BE2C (cell line): ENCODE data around the gene INO80.

ENCODE experiments used
- DNase-seq: peaks from one replicate; pipeline ENCODE4 v3.0.0-alpha.2; 2020
- H3K27me3 ChIP-seq: fragments of 250-450 bp; sonication (Bioruptor Pico); 2 replicates; pipeline ENCODE4 v1.5.1; 2020; ENCODE audit warnings: mild to moderate bottlenecking
- H3K36me3 ChIP-seq: fragments of 250-450 bp; sonication (Bioruptor Pico); 2 replicates; pipeline ENCODE4 v1.5.1; 2020; ENCODE audit warnings: mild to moderate bottlenecking
- H3K4me1 ChIP-seq: fragments of 250-450 bp; sonication (Bioruptor Pico); 2 replicates; pipeline ENCODE4 v1.5.1; 2020
- H3K4me3 ChIP-seq: 2 replicates; pipeline ENCODE4 v1.5.1; 2011; ENCODE audit warnings: low read depth, low read length
- H3K9me3 ChIP-seq: fragments of 250-450 bp; sonication (Bioruptor Pico); 2 replicates; pipeline ENCODE4 v1.5.1; 2020
- TF ChIP-seq, protein P1 (sequence below): IDR thresholded peaks from 2 replicates; pipeline ENCODE4 v1.5.1; 2012; ENCODE audit warnings: mild to moderate bottlenecking, low read depth, low read length

INO80 gene

DNA sequence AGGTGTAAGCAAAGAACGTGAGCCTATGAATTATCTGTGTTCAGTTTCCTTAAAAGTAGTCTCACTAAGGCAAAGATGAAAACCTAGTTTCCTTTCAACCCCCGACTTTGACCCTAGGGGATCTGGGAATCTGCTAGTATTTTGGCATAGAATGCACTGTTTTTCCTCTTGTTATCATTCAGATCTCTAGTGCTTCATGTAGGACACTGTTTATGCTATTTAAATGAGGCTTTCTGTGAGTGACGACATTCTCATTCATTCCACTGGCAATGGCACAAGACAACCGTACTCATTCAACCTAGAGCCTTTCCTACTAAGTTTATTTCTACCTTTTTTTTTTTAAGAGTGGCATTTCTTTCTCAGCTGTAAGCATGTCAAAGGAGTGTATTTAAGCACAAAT, 95.8 kb downstream of the INO80 start:
- H3K27me3 ChIP-seq = no peaks in the 10 kb centered on the region
- no peak overlapping the region for H3K4me3 ChIP-seq
- TF ChIP-seq, protein P1, sequence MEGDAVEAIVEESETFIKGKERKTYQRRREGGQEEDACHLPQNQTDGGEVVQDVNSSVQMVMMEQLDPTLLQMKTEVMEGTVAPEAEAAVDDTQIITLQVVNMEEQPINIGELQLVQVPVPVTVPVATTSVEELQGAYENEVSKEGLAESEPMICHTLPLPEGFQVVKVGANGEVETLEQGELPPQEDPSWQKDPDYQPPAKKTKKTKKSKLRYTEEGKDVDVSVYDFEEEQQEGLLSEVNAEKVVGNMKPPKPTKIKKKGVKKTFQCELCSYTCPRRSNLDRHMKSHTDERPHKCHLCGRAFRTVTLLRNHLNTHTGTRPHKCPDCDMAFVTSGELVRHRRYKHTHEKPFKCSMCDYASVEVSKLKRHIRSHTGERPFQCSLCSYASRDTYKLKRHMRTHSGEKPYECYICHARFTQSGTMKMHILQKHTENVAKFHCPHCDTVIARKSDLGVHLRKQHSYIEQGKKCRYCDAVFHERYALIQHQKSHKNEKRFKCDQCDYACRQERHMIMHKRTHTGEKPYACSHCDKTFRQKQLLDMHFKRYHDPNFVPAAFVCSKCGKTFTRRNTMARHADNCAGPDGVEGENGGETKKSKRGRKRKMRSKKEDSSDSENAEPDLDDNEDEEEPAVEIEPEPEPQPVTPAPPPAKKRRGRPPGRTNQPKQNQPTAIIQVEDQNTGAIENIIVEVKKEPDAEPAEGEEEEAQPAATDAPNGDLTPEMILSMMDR = no peak
- H3K36me3 ChIP-seq = peaks cover 60% of the 10 kb centered on the region
- DNase-seq = no peak
- no peaks in the 10 kb centered on the region for H3K9me3 ChIP-seq
- no peaks in the 10 kb centered on the region; the same call in 1 of the 2 replicates for H3K4me1 ChIP-seq

DNA sequence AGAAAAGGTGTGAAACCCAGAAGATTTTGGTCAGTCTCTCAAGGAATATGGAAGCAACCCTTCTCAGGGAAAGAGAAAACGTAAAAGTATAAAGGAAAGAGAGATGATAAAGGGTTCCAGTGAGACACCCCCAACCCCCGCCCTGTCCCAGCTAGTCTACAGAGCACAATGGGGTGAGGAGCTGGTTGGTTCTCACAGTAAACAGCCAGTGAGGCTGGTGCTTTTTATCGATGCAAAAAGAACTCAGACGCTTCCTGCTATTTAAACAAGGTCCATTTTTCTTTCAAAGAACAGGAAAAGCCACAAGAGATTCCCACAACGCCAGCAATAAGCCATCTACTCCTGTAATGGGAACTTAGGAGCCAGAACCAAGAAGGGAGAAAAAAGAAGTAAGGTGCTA, 96.9 kb downstream of the INO80 start:
- peaks cover 68% of the 10 kb centered on the region for H3K36me3 ChIP-seq
- H3K27me3 ChIP-seq = no peaks in the 10 kb centered on the region
- H3K4me3 ChIP-seq = no peak overlapping the region
- no peaks in the 10 kb centered on the region for H3K9me3 ChIP-seq
- TF ChIP-seq, protein P1 = no peak
- DNase-seq = no peak
- no peaks in the 10 kb centered on the region; the same call in 1 of the 2 replicates for H3K4me1 ChIP-seq

DNA sequence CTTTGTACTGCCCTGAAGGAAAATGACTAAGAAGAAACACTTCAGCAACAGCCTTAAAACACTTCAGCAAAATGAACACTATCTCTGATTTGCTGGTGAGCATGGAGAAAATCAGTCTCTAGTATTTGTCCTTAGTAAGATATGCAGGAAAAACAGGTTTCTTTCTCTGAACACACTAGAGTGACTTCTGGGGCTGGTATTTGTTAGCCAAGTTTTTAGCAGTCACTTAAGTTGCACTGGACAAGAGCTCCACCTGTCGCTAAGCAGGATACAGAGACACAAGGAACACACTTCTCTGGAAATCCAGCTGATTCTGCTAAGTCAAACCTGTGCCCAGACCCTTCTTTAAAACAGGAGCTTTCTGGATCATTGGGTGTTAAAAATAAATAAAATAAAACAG, 97.5 kb downstream of the INO80 start:
- no peak for DNase-seq
- TF ChIP-seq, protein P1 = no peak
- Histone ChIP-seq H3K4me3 (no peak overlapping the region), H3K27me3 (no peaks in the 10 kb centered on the region), H3K36me3 (peaks cover 70% of the 10 kb centered on the region), H3K9me3 (no peaks in the 10 kb centered on the region), H3K4me1 (no peaks in the 10 kb centered on the region; the same call in 1 of the 2 replicates)

DNA sequence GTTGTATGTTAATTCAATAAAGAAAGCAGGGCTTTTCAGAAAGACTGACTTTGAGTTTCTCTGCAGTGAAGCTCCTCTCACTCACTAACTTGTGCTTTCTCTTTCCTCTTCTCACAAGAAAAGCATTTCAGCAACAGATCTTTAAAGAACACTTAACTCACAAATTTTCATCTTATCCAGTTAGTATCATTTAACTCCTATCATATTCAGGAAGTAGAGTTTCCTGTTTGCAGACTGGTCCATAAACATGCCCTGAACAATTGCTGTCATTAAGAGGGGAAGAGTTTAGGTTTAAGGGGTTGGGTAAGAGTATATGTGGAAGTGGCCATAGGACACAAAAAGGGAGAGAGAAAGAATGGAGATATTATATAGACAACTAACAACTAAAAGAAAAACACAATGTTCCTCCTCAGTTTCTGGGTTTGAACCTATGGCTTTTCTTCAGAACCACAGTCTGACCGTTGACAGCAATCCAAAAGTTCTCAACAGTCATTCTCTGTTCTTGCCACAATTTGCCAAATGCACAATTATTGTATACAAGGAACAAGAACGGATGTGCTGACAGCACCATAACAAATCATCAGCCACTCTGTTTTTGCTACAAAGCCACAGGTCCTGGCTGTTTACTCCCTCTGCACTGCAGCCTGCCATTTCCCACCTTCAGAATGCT, 98.9 kb downstream of the INO80 start:
- H3K4me1 ChIP-seq = no peaks in the 10 kb centered on the region; the same call in 1 of the 2 replicates
- H3K36me3 ChIP-seq = peaks cover 68% of the 10 kb centered on the region
- DNase-seq = no peak
- H3K4me3 ChIP-seq = no peak overlapping the region
- TF ChIP-seq, protein P1 = no peak
- H3K9me3 ChIP-seq = no peaks in the 10 kb centered on the region
- H3K27me3 ChIP-seq = no peaks in the 10 kb centered on the region

DNA sequence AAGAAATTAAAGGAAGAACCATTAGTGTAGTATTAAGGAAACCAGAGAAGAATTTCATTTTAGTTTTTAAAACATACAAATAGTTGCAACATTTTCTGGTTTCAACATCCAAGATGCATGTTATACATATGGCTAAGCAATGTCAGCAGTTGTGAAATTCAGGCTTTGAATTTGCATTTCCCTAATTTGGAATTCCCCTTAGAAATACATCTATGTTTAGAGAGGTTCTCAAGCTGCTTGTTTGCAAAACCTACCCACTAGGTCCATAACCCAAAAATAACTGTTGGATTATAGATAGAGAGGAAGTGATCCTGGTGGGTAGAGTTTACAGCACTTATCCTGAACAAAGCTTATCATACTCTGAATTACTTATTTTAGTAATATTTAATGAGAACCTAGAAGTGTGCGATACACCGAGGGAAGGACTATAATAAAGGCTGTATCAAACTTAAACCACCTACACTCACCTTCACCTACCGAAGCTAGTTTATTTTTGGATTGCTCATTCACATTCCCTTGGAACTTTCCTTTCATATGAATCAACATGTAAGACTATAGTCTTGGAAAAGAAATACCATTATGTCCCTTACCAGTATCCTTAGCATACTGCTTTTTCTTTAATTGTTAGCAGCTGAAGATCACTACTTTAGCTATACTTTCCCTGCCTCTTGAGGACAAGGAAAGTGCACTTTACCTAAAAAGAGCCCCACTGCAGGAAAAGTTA, 102.2 kb downstream of the INO80 start:
- H3K4me1 ChIP-seq = no peaks in the 10 kb centered on the region
- H3K4me3 ChIP-seq = no peak overlapping the region
- no peak for DNase-seq
- TF ChIP-seq, protein P1 = no peak
- peaks cover 59% of the 10 kb centered on the region for H3K36me3 ChIP-seq
- no peaks in the 10 kb centered on the region for H3K27me3 ChIP-seq
- no peaks in the 10 kb centered on the region for H3K9me3 ChIP-seq
